HG03558 (cell line): ENCODE data around the gene C5orf22.
"Not testable (repeated sequence)": the region's sequence is repeated elsewhere in the genome, so short reads cannot be mapped to it uniquely, and the experiment has no call there.

Experiments used
- ATAC-seq: cut with Tn5 transposase; IDR thresholded peaks from one replicate; pipeline ENCODE4 v1.9.1; 2021; ENCODE audit warnings: moderate number of reproducible peaks; ENCODE audit not compliant: unreplicated experiment; ENCODE audit errors: extremely low read depth

Gene C5orf22

GRCh38 chr5:31551878-31552277 is 19.8 kb downstream of the C5orf22 start:
- no peak for ATAC-seq

- ATAC-seq, result no peak
Measured at GRCh38 chr5:31553863-31554262, 21.8 kb downstream of the C5orf22 start.

- no peak for ATAC-seq
Measured at GRCh38 chr5:31554552-31554951, 22.5 kb downstream of the C5orf22 start.

- no peak for ATAC-seq
Measured at GRCh38 chr5:31556461-31556860, 24.4 kb downstream of the C5orf22 start.

DNA sequence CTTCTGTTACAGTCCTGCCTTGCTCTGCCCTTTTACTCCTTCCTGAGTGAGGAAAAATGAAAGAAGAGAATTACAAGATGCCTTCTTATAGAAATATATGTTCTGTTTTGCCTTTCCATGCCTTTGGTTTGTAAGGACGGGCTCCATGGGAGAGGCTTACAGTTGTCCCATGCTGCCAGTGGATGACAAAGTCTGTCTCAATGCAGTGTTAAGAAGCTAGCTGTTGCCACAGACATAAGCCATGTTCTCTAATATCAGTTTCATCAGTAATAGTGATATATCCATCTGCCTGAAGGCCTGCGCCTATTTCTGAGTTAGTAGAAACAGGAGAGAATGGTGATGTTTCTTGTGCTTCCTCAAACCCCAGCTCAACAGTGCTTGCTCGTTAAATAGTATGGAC is 27.8 kb downstream of the C5orf22 start:
- no peak for ATAC-seq

DNA sequence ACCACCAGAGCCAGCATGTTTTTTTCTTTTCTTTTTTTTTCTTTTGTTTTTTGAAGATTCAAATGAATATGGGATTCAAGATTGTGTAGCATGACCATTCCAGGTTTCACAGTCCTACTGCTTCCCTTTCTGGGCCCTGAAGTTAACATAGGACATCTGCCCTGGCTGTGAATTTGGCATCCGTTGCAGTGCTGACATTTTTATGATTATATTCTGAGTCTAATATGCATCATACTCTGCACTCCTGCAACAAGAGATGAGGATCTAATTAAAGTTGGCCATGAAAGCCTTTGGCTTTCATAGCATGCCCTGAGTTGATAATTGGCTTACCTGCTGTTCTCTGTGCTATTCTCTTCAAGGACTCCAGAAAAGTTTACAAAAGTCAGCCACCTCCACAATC is 29.8 kb downstream of the C5orf22 start:
- no peak for ATAC-seq

- no peak for ATAC-seq
Measured at GRCh38 chr5:31563216-31563615, 31.1 kb downstream of the C5orf22 start.

- not testable (repeated sequence) for ATAC-seq
Measured at GRCh38 chr5:31566362-31566761, 34.3 kb downstream of the C5orf22 start.

DNA sequence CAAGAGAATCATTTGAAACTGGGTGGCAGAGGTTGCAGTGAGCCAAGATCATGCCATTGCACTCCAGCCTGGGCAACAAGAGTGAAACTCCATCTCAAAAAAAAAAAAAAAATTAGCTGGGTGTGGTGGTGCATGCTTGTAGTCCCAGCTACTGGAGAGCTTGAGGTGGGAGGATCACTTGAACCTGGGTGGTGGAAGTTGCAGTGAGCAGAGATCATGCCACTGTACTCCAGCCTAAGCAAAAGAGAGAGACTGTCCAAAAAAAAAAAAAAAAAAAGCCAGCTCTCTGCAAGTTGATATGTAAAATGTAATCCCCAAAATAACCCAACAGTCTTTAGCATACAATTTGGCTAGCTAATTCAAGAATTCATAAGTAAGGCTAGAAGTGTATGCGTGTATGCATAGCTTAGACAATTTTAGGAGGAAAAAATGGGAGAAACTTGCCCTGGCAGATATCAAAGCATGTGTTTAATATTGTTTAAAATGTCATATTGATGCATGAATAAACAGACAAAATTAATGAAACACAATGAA is 36.3 kb downstream of the C5orf22 start:
- ATAC-seq, result no peak

- no peak for ATAC-seq
Measured at GRCh38 chr5:31569068-31569467, 37.0 kb downstream of the C5orf22 start.

- ATAC-seq, result peak; percentile 92
Measured at GRCh38 chr5:31573494-31574142, 41.5 kb downstream of the C5orf22 start.

GRCh38 chr5:31574772-31575171 is 42.7 kb downstream of the C5orf22 start:
- no peak for ATAC-seq

DNA sequence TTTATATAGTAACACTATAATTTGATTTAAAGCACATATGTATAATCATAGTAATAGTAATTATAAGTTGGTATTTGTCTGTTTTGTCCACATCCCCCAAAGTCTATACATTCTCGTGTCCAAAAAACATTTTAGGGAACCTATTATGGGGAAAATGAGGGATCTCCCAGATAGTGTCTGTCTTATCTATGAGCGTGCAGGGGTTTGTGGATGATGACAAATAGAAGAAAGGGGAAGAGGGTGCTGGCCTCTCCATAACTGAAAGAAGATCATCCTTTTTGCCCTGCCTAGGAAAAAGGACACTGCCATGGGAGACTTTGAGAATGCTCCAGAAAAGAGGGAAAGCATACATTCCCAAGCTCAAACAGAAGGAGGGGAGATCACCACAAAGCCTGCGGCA is 45.3 kb downstream of the C5orf22 start:
- no peak for ATAC-seq

DNA sequence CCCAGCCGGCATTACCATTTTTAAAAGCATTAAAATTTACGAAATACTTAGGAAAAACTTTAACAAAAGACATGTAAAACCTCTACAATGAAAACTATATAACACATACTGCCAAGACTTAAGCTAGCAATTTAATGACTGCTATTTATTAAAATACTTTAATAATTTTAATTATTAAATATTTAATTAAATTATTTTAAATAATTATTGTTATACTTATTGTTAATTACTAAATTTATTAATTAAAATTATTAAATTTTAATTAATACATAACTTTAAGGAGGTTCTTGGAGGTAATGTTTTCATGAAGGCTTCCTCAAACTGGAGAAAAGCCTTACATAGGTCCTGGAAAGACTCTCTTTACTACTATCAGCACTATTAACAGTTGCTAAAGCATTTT is 47.5 kb downstream of the C5orf22 start:
- no peak for ATAC-seq

- no peak for ATAC-seq
Measured at GRCh38 chr5:31581498-31582099, 49.5 kb downstream of the C5orf22 start.

DNA sequence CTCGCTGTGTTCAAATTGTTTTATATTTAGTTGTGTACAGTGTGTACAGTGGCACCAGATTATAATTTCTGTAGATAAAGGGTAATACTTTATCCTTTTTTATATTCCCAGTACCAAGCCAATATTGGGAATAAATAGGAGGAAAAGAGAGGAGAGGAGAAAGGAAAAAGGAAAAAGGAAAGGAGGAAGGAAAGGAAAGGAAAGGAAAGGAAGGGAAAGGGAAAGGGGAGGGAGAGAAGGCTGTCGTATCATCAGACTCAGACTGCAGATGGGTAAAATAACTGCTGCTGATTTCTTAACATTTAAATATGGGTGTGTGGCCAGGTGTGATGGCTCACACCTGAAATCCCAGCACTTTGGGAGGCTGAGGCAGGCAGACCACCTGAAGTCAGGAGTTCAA is 51.0 kb downstream of the C5orf22 start:
- ATAC-seq, result no peak

GRCh38 chr5:31585166-31585894 is 53.2 kb downstream of the C5orf22 start:
- ATAC-seq, result no peak

- ATAC-seq, result no peak
Measured at GRCh38 chr5:31585895-31586270, 53.8 kb downstream of the C5orf22 start.

DNA sequence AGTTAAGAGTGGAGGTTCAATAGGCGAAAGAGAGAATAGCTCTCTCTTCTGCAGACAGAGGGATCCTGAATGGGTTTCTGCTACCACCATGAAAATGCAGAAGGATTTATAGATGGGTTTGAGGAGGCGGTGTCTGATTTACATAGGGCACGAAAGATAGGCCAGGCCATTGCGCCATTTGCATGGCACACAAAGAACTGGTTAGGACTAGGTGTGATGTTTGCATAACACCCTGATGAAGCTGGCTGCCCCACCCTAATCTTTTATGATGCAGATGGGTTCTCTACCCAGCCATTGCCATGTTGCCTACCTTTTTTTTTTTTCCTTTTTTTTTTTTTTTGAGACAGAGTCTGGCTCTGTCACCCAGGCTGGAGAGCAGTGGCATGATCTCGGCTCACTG is 55.4 kb downstream of the C5orf22 start:
- ATAC-seq, result no peak

GRCh38 chr5:31593665-31594064 is 61.6 kb downstream of the C5orf22 start:
- ATAC-seq, result no peak

GRCh38 chr5:31596354-31596753 is 64.3 kb downstream of the C5orf22 start:
- ATAC-seq, result no peak
